ENCODE data around the gene PGPEP1. TPM values are rescaled to one million over a fixed set of nuclear protein-coding genes. Genes with fewer than 3 reads are reported as not detected.

PGPEP1 gene
- polyA plus RNA-seq, 4 donors: 29.1 to 77.9 (median 38.6) TPM

DNA sequence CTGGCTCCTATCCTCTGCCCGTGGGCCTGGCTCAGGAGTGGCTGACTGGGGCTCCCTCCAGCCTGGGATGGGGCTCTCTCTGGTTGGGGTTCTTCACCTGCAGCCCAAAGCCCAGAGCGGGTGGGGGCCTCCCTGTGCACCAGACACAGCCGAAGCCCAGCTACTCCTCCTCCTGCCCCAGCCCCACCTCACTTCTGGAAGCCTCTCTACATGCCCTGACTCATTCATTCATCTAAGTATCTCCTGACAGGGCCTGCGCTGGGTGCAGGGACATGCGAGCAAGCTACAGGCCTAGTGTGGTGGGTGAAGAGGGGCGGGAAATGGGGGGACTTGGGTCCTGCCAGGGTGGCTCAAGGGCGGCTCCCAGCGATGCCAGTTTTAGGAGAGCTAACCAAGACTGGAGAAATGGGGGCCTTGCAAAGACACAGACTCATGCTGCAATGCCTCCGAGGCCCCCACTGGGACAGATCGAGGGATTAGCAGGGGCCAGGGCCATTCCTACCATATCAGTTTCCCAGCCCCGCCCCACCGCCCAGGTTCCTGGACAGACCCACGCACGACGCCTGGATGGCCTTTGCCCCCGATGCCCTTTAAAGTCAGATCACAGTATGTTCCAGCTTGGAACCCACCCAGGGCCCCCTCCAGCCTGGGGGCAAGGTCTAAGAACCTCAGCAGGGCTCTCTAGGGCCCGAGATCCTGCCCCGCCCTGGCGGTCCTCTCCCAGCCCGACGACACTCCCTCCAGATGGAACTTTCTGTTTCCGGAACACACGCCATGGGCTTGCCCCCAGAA, 30.1 kb upstream of the PGPEP1 start:
- 34 to 61% (median 49%) methylated on average over 20 to 23 of the region's 23 CpGs for WGBS, 3 donors
- Histone ChIP-seq H3K4me1 (ENCODE audit: control insufficient read depth in 3 of 3, insufficient read depth in 2 of 3, low read depth in 1 of 3, low read length in 2 of 3) (peaks cover 4 to 41% (median 5%) of the 10 kb centered on the region in 3 donors), H3K4me3 (ENCODE audit: low read depth in 1 of 3, low read length in 3 of 3) (no peak overlapping the region), H3K9me3 (ENCODE audit: control insufficient read depth in 2 of 2, insufficient read depth in 1 of 2, low read depth in 1 of 2, low read length in 1 of 2) (no peaks in the 10 kb centered on the region), H3K27me3 (ENCODE audit: control insufficient read depth in 3 of 3, insufficient read depth in 3 of 3, low read length in 3 of 3) (no peaks in the 10 kb centered on the region), H3K36me3 (ENCODE audit: control insufficient read depth in 3 of 3, insufficient read depth in 2 of 3, low read depth in 1 of 3, low read length in 3 of 3) (peaks cover 2 to 96% (median 4%) of the 10 kb centered on the region in 3 donors), H3K27ac (ENCODE audit: low read depth in 1 of 3, low read length in 2 of 3) (peak overlapping the region; percentile 84 to 94 (median 89))
- FAIRE-seq: no peak
- DNase-seq: peak; percentile 95 to 98

DNA sequence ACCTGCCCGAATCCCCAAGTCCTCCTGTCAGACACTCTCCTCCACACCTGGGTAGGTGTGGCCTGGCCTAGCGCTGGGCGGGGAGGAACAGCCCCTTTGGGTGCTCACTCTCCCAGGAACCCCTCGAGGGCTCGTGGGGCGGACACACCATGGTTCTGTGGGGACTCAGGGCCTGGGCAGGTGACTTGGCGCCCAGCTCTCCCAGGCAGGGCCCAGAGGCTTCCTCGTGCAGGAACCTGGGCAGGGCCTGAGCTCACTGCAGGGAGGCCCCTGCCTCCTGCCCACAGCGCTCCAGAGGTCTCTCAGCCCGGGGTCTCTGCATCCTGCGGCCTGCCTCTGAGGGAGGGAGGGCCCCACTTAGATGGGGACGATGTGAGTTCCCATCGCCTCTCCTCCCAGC, 29.4 kb upstream of the PGPEP1 start:
- no peak overlapping the region for H3K4me3 ChIP-seq (ENCODE audit: low read depth in 1 of 3, low read length in 3 of 3)
- no peak for DNase-seq
- WGBS, 3 donors: 46 to 75% (median 64%) methylated on average over 12 to 13 of the region's 13 CpGs
- H3K9me3 ChIP-seq (ENCODE audit: control insufficient read depth in 2 of 2, insufficient read depth in 1 of 2, low read depth in 1 of 2, low read length in 1 of 2): no peaks in the 10 kb centered on the region
- no peak for FAIRE-seq
- H3K27me3 ChIP-seq (ENCODE audit: control insufficient read depth in 3 of 3, insufficient read depth in 3 of 3, low read length in 3 of 3): no peaks in the 10 kb centered on the region
- H3K27ac ChIP-seq (ENCODE audit: low read depth in 1 of 3, low read length in 2 of 3): peak overlapping the region; percentile 84 to 94 (median 89)
- H3K4me1 ChIP-seq (ENCODE audit: control insufficient read depth in 3 of 3, insufficient read depth in 2 of 3, low read depth in 1 of 3, low read length in 2 of 3): peaks cover 3 to 35% (median 4%) of the 10 kb centered on the region in 3 donors
- peaks cover 2 to 98% (median 4%) of the 10 kb centered on the region in 3 donors for H3K36me3 ChIP-seq (ENCODE audit: control insufficient read depth in 3 of 3, insufficient read depth in 2 of 3, low read depth in 1 of 3, low read length in 3 of 3)

DNA sequence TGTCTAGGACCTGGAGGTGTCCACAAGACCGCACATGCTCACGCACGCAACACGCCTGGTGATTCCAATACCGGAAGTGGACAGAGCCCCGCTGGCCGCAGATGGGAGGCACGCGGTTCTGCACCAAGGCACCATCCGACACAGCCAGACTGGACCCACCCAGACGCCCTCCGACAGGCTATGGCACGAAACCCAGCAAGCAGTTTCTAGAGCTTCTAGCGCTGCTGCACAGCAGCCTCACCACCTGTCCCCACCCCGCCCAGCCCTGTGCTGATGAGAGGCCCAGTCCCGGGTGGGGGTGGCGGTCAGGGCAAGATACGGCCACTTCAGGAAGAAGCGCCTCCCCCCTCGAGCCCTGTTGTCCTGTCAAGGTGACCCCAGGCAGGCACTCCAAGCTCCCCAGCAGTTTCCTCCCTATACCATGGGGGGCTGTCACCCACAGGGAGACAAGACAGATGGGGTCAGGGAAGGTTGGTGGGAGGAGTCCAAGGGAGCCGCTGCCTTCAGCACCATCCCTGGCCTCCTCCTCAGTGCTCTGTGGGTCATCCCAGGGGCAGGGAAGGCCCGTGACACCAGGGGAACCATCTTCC, 28.8 kb upstream of the PGPEP1 start:
- Histone ChIP-seq H3K4me3 (ENCODE audit: low read depth in 1 of 3, low read length in 3 of 3) (no peak overlapping the region), H3K9me3 (ENCODE audit: control insufficient read depth in 2 of 2, insufficient read depth in 1 of 2, low read depth in 1 of 2, low read length in 1 of 2) (no peaks in the 10 kb centered on the region), H3K36me3 (ENCODE audit: control insufficient read depth in 3 of 3, insufficient read depth in 2 of 3, low read depth in 1 of 3, low read length in 3 of 3) (peaks cover 2 to 94% (median 4%) of the 10 kb centered on the region in 3 donors), H3K27me3 (ENCODE audit: control insufficient read depth in 3 of 3, insufficient read depth in 3 of 3, low read length in 3 of 3) (no peaks in the 10 kb centered on the region), H3K4me1 (ENCODE audit: control insufficient read depth in 3 of 3, insufficient read depth in 2 of 3, low read depth in 1 of 3, low read length in 2 of 3) (peaks cover 0 to 38% (median 4%) of the 10 kb centered on the region in 3 donors), H3K27ac (ENCODE audit: low read depth in 1 of 3, low read length in 2 of 3) (peak overlapping the region; percentile 84 to 94 (median 89))
- peak; percentile 50 to 66 for DNase-seq
- FAIRE-seq: no peak
- WGBS, 3 donors: 71 to 85% (median 74%) methylated on average over 19 to 22 of the region's 22 CpGs

DNA sequence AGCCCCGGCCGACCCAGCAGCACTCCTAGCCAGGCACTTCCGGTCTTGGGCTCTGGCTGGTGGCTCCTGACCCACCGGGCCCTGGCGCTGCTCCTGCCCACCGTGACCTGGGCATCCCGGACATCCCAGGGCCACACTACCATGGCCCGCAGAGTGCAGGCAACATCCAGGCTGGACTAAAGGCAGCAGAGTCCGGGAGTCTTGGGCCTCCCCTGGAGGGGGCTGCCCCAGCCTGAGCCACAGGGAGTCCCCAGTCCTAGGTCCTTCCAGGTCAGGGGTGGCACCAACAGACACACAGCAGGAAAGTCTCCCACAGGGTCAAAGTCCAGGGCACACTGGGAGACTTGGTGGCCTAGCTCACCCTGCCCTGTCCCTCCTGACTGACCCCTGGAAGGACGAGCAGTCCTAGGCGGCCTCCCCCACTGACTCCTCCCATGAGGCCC, 28.3 kb upstream of the PGPEP1 start:
- FAIRE-seq (no peak), DNase-seq (peak; percentile 40 to 81)
- H3K27ac ChIP-seq (ENCODE audit: low read depth in 1 of 3, low read length in 2 of 3): peak overlapping the region; percentile 84 to 94 (median 89)
- no peak overlapping the region for H3K4me3 ChIP-seq (ENCODE audit: low read depth in 1 of 3, low read length in 3 of 3)
- WGBS, 3 donors: 65 to 87% (median 74%) methylated on average over 11 of the region's 11 CpGs
- no peaks in the 10 kb centered on the region for H3K9me3 ChIP-seq (ENCODE audit: control insufficient read depth in 2 of 2, insufficient read depth in 1 of 2, low read depth in 1 of 2, low read length in 1 of 2)
- H3K4me1 ChIP-seq (ENCODE audit: control insufficient read depth in 3 of 3, insufficient read depth in 2 of 3, low read depth in 1 of 3, low read length in 2 of 3): peaks cover 0 to 38% (median 4%) of the 10 kb centered on the region in 3 donors
- no peaks in the 10 kb centered on the region for H3K27me3 ChIP-seq (ENCODE audit: control insufficient read depth in 3 of 3, insufficient read depth in 3 of 3, low read length in 3 of 3)
- peaks cover 2 to 92% (median 4%) of the 10 kb centered on the region in 3 donors for H3K36me3 ChIP-seq (ENCODE audit: control insufficient read depth in 3 of 3, insufficient read depth in 2 of 3, low read depth in 1 of 3, low read length in 3 of 3)

DNA sequence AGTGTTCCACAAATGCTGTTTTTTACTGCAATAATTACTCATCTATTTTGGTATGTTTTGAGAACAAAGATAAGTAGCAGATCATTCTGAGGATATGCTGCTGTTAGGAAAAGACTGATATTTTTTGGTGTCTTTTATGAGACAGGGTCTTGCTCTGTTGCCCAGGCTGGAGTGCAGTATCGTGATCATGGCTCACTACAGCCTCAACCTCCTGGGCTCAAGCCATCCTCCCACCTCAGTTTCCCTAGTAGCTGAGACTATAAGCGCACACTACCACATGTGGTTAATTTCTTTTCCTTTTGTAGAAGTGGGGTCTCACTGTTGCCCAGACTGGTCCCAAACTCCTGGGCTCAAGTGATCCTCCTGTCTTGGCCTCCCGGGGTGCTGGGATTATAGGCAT, 27.0 kb upstream of the PGPEP1 start:
- no peak for FAIRE-seq
- no peaks in the 10 kb centered on the region for H3K9me3 ChIP-seq (ENCODE audit: control insufficient read depth in 2 of 2, insufficient read depth in 1 of 2, low read depth in 1 of 2, low read length in 1 of 2)
- no peak for DNase-seq
- H3K27ac ChIP-seq (ENCODE audit: low read depth in 1 of 3, low read length in 2 of 3): peak overlapping the region in 1 of 3 donors; percentile 24
- no peaks in the 10 kb centered on the region for H3K27me3 ChIP-seq (ENCODE audit: control insufficient read depth in 3 of 3, insufficient read depth in 3 of 3, low read length in 3 of 3)
- H3K4me1 ChIP-seq (ENCODE audit: control insufficient read depth in 3 of 3, insufficient read depth in 2 of 3, low read depth in 1 of 3, low read length in 2 of 3): peaks cover 6 to 48% (median 8%) of the 10 kb centered on the region in 3 donors
- no peak overlapping the region for H3K4me3 ChIP-seq (ENCODE audit: low read depth in 1 of 3, low read length in 3 of 3)
- H3K36me3 ChIP-seq (ENCODE audit: control insufficient read depth in 3 of 3, insufficient read depth in 2 of 3, low read depth in 1 of 3, low read length in 3 of 3): peaks cover 2 to 85% (median 4%) of the 10 kb centered on the region in 3 donors
- WGBS, 3 donors: 95 to 99% (median 98%) methylated on average over 3 of the region's 3 CpGs

DNA sequence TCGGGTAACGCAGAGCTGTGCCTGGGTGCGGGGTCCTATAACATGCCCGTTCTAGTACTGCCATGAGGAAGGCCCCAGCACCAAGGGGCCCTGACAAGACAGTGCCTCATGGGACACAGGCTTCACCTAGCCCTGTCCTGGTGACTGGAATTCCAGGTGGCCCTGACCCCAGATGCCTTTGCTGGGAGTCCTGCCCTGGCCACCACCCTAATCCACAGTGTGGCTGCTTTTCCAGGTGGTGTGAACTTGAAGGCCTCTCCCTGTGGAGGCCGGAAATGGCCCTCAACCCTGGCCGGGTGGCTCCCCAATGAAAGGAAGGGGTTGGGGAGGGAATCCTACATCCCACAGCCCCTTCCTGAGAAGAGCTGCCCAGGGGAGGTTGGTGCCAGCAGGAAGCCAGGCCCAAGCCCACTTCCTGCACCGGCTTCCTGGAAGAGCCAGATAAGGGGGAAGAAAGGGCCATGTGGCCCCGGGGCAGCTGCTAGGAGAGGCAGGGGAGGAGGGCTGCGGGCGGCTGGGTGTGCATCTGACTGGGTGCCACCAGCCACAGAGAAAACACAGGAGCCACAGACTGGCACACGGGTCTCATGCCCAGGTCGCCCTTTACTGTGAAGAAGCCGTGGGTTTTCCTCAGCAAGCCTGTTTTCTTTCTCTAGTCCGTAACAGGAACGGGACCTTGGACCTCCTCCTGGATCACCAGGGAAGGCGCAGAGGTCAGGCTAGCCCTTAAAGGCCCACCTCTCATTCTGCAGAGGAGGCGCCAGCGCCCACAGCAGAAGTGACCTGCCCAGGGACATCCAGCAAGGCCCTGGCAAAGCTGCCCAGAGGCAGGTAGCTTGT, 22.2 kb upstream of the PGPEP1 start:
- no peak for FAIRE-seq
- DNase-seq: peak; percentile 65 to 67
- Histone ChIP-seq H3K4me3 (ENCODE audit: low read depth in 1 of 3, low read length in 3 of 3) (no peak overlapping the region), H3K9me3 (ENCODE audit: control insufficient read depth in 2 of 2, insufficient read depth in 1 of 2, low read depth in 1 of 2, low read length in 1 of 2) (no peaks in the 10 kb centered on the region), H3K4me1 (ENCODE audit: control insufficient read depth in 3 of 3, insufficient read depth in 2 of 3, low read depth in 1 of 3, low read length in 2 of 3) (peaks cover 8 to 53% (median 11%) of the 10 kb centered on the region in 3 donors), H3K27me3 (ENCODE audit: control insufficient read depth in 3 of 3, insufficient read depth in 3 of 3, low read length in 3 of 3) (no peaks in the 10 kb centered on the region), H3K36me3 (ENCODE audit: control insufficient read depth in 3 of 3, insufficient read depth in 2 of 3, low read depth in 1 of 3, low read length in 3 of 3) (peaks cover 0 to 48% (median 0%) of the 10 kb centered on the region in 3 donors), H3K27ac (ENCODE audit: low read depth in 1 of 3, low read length in 2 of 3) (peak overlapping the region; percentile 85 to 95 (median 95))
- WGBS, 3 donors: 31 to 49% (median 43%) methylated on average over 18 of the region's 18 CpGs

DNA sequence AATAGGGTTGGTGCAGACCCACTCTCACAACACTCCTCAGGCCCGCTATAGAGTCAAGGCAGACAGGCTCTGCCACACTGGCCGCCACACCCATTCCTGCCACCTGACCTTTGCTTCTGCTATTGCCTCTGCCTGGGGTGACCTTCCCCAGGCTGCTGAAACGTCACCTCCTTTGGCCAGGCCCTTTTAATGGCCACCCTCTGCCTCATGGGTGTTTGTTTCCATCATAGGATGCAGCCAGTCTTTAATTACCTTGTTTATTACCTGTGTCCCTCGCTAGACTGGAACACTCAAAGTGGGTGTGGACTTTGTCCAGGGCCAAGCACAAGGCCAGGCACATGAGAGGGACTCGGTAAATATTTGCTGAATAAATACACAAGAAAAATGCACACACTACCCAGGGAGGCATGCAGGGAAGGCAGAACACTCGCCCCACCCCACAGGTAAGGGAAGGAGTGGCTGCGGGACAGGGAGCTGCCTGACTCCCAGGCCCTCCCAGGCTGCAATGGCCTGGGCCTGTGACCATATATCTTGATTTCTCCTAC, 20.7 kb upstream of the PGPEP1 start:
- 23 to 57% (median 44%) methylated on average over 7 of the region's 7 CpGs for WGBS, 3 donors
- Histone ChIP-seq H3K4me1 (ENCODE audit: control insufficient read depth in 3 of 3, insufficient read depth in 2 of 3, low read depth in 1 of 3, low read length in 2 of 3) (peaks cover 8 to 64% (median 11%) of the 10 kb centered on the region in 3 donors), H3K27me3 (ENCODE audit: control insufficient read depth in 3 of 3, insufficient read depth in 3 of 3, low read length in 3 of 3) (no peaks in the 10 kb centered on the region), H3K4me3 (ENCODE audit: low read depth in 1 of 3, low read length in 3 of 3) (no peak overlapping the region), H3K36me3 (ENCODE audit: control insufficient read depth in 3 of 3, insufficient read depth in 2 of 3, low read depth in 1 of 3, low read length in 3 of 3) (peaks cover 0 to 33% (median 0%) of the 10 kb centered on the region in 3 donors), H3K27ac (ENCODE audit: low read depth in 1 of 3, low read length in 2 of 3) (peak overlapping the region; percentile 95 to 98 (median 95)), H3K9me3 (ENCODE audit: control insufficient read depth in 2 of 2, insufficient read depth in 1 of 2, low read depth in 1 of 2, low read length in 1 of 2) (no peaks in the 10 kb centered on the region)
- FAIRE-seq (no peak), DNase-seq (peak; percentile 86 to 98)

All from small intestine (tissue), 7 donors.